ENCODE results near the gene NUP210L. TPM values are rescaled to one million over a fixed set of nuclear protein-coding genes. Genes with fewer than 3 reads are reported as not detected.

The NUP210L gene
- total and polyA plus RNA-seq, 9 of the 15 experiments (the other 6 are each of a cell fraction or from before 2014, with no cell fraction given) = 0.01 to 0.04 TPM; not detected in 7

DNA sequence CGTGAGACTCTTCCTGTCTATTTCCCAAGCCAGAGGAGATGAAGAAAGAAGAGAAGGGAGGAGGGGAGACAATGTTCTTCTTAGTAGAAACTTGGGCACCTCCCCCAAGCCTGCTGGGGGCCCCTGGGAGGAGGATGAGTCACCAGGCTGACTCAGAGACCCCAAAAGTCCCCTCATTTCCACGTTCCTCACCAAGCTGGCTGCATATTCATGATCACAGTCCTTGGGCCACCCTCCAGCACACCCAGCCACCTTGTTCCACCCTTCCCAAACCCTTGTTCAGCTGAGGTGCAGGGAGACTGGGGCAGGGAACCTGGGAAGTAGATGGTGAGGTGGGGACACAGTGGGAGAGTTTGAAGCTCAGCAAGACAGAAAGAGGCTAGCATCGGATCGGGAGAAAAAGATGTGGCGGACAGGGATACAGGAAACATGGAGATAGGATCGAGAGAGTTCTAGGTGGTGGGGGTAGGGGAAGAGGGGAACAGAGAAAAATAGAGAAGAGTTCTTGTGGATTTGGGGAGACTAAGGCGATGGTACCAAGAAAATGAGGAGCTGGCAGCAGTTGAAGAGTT, 169.4 kb downstream of the NUP210L start (continued):
- TF ChIP-seq, protein P1, sequence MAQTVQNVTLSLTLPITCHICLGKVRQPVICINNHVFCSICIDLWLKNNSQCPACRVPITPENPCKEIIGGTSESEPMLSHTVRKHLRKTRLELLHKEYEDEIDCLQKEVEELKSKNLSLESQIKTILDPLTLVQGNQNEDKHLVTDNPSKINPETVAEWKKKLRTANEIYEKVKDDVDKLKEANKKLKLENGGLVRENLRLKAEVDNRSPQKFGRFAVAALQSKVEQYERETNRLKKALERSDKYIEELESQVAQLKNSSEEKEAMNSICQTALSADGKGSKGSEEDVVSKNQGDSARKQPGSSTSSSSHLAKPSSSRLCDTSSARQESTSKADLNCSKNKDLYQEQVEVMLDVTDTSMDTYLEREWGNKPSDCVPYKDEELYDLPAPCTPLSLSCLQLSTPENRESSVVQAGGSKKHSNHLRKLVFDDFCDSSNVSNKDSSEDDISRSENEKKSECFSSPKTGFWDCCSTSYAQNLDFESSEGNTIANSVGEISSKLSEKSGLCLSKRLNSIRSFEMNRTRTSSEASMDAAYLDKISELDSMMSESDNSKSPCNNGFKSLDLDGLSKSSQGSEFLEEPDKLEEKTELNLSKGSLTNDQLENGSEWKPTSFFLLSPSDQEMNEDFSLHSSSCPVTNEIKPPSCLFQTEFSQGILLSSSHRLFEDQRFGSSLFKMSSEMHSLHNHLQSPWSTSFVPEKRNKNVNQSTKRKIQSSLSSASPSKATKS (CRISPR knock-in tag; IDR thresholded peaks at IDR 0.05) = no peak
- TF ChIP-seq GATA2 (CRISPR knock-in tag; IDR thresholded peaks at IDR 0.05) (no peak), ZNF311 (CRISPR knock-in tag; IDR thresholded peaks at IDR 0.05) (no peak), ZC3H8 (IDR thresholded peaks at IDR 0.05) (0 out of 2 replicates have a peak, but pooled peaks have one; percentile 61), EZH2 (IDR thresholded peaks at IDR 0.05; ENCODE audit: borderline replicate concordance, low read depth, low read length) (no peak), GTF2F1 (IDR thresholded peaks at IDR 0.05; ENCODE audit: low read depth, low read length) (no peak), ZSCAN29 (IDR thresholded peaks at IDR 0.05) (no peak), GATAD2A (IDR thresholded peaks at IDR 0.05) (peak; percentile 67; the same call in 1 of the 2 replicates), CBFA2T3 (IDR thresholded peaks at IDR 0.05) (0 out of 2 replicates have a peak, but pooled peaks have one; percentile 18), MYC (IDR thresholded peaks at IDR 0.05; ENCODE audit: low read depth, low read length) (0 out of 2 replicates have a peak, but pooled peaks have one; percentile 25), MYC (CRISPR knock-in tag; IDR thresholded peaks at IDR 0.05; ENCODE audit: borderline replicate concordance, low read depth) (no peak), DMBX1 (CRISPR knock-in tag; IDR thresholded peaks at IDR 0.05; ENCODE audit: borderline replicate concordance) (no peak), CXXC5 (CRISPR knock-in tag; IDR thresholded peaks at IDR 0.05) (no peak), ZNF780A (CRISPR knock-in tag; IDR thresholded peaks at IDR 0.05) (no peak)
- TF ChIP-seq, protein P2, sequence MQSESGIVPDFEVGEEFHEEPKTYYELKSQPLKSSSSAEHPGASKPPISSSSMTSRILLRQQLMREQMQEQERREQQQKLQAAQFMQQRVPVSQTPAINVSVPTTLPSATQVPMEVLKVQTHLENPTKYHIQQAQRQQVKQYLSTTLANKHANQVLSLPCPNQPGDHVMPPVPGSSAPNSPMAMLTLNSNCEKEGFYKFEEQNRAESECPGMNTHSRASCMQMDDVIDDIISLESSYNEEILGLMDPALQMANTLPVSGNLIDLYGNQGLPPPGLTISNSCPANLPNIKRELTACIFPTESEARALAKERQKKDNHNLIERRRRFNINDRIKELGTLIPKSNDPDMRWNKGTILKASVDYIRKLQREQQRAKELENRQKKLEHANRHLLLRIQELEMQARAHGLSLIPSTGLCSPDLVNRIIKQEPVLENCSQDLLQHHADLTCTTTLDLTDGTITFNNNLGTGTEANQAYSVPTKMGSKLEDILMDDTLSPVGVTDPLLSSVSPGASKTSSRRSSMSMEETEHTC (IDR thresholded peaks at IDR 0.05) = no peak
- TF ChIP-seq, protein P3, sequence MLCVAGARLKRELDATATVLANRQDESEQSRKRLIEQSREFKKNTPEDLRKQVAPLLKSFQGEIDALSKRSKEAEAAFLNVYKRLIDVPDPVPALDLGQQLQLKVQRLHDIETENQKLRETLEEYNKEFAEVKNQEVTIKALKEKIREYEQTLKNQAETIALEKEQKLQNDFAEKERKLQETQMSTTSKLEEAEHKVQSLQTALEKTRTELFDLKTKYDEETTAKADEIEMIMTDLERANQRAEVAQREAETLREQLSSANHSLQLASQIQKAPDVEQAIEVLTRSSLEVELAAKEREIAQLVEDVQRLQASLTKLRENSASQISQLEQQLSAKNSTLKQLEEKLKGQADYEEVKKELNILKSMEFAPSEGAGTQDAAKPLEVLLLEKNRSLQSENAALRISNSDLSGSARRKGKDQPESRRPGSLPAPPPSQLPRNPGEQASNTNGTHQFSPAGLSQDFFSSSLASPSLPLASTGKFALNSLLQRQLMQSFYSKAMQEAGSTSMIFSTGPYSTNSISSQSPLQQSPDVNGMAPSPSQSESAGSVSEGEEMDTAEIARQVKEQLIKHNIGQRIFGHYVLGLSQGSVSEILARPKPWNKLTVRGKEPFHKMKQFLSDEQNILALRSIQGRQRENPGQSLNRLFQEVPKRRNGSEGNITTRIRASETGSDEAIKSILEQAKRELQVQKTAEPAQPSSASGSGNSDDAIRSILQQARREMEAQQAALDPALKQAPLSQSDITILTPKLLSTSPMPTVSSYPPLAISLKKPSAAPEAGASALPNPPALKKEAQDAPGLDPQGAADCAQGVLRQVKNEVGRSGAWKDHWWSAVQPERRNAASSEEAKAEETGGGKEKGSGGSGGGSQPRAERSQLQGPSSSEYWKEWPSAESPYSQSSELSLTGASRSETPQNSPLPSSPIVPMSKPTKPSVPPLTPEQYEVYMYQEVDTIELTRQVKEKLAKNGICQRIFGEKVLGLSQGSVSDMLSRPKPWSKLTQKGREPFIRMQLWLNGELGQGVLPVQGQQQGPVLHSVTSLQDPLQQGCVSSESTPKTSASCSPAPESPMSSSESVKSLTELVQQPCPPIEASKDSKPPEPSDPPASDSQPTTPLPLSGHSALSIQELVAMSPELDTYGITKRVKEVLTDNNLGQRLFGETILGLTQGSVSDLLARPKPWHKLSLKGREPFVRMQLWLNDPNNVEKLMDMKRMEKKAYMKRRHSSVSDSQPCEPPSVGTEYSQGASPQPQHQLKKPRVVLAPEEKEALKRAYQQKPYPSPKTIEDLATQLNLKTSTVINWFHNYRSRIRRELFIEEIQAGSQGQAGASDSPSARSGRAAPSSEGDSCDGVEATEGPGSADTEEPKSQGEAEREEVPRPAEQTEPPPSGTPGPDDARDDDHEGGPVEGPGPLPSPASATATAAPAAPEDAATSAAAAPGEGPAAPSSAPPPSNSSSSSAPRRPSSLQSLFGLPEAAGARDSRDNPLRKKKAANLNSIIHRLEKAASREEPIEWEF (CRISPR knock-in tag; IDR thresholded peaks at IDR 0.05) = no peak
- TF ChIP-seq, protein P4, sequence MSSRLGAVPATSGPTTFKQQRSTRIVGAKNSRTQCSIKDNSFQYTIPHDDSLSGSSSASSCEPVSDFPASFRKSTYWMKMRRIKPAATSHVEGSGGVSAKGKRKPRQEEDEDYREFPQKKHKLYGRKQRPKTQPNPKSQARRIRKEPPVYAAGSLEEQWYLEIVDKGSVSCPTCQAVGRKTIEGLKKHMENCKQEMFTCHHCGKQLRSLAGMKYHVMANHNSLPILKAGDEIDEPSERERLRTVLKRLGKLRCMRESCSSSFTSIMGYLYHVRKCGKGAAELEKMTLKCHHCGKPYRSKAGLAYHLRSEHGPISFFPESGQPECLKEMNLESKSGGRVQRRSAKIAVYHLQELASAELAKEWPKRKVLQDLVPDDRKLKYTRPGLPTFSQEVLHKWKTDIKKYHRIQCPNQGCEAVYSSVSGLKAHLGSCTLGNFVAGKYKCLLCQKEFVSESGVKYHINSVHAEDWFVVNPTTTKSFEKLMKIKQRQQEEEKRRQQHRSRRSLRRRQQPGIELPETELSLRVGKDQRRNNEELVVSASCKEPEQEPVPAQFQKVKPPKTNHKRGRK (tag; IDR thresholded peaks at IDR 0.05) = no peak
- TF ChIP-seq, protein P5, sequence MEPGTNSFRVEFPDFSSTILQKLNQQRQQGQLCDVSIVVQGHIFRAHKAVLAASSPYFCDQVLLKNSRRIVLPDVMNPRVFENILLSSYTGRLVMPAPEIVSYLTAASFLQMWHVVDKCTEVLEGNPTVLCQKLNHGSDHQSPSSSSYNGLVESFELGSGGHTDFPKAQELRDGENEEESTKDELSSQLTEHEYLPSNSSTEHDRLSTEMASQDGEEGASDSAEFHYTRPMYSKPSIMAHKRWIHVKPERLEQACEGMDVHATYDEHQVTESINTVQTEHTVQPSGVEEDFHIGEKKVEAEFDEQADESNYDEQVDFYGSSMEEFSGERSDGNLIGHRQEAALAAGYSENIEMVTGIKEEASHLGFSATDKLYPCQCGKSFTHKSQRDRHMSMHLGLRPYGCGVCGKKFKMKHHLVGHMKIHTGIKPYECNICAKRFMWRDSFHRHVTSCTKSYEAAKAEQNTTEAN (CRISPR knock-in tag; IDR thresholded peaks at IDR 0.05) = no peak

Data from K562 (cell line).